HepG2 (cell line): Measurements from ENCODE around the gene MAEA. TPM values are rescaled to one million over a fixed set of nuclear protein-coding genes. Genes with fewer than 3 reads are reported as not detected.

Source experiments
- ATAC-seq: fragments of 200-7000 bp; cut with Tn5 transposase; 3 replicates; pipeline ENCODE4 v1.9.1; 2020; ENCODE audit warnings: mild to moderate bottlenecking, moderate library complexity
- BruUV-seq: library from RNA; stranded (reverse); fragments of 400-500 nt; replicated peaks from 2 replicates; lab custom pipeline; 2021; lab: Mats Ljungman, UMichigan
- CTCF ChIA-PET: fragments of 300-600 bp; formaldehyde crosslinking; extraction: SDS; loops from one replicate; lab custom pipeline; 2021; ENCODE audit warnings: low total read pairs, inconsistent platforms, low intra/inter-chr PET ratio; lab: Yijun Ruan, JAX
- POLR2A ChIA-PET: fragments of 350-600 bp; sonication (Branson Sonifier 250); formaldehyde crosslinking; loops from one replicate; lab custom pipeline; 2020; ENCODE audit warnings: antibody characterized with exemption, inconsistent platforms; lab: Yijun Ruan, JAX
- DNase-seq: peaks from one replicate; pipeline ENCODE4 v3.0.0-alpha.2; 2015; ENCODE audit warnings: low spot score
- FAIRE-seq: peaks from 3 replicates; lab custom pipeline; 2011; peaks lifted over from hg19 to GRCh38; lab: Jason Lieb, UNC
- H2AFZ ChIP-seq: one replicate; pipeline ENCODE4 v1.6.1; 2011; ENCODE audit warnings: low read length, inconsistent platforms
- H3K27ac ChIP-seq: fragments of 300-600 bp; 3 replicates; pipeline ENCODE4 v1.8.0; 2011; ENCODE audit warnings: mixed run types, mild to moderate bottlenecking, mixed read lengths, low read length, inconsistent platforms; ENCODE audit not compliant: insufficient read depth; ENCODE audit errors: extremely low read length
- H3K27me3 ChIP-seq, 2 experiments: fragments of 200-600 bp in 1 of 2; 2 replicates in 1 of 2; 3 replicates in 1 of 2; pipeline versions ENCODE4 v1.6.0 to v1.8.0; 2011; ENCODE audit warnings: low read length in 2 of 2, mild to moderate bottlenecking in 2 of 2, moderate library complexity in 2 of 2, inconsistent platforms in 1 of 2; ENCODE audit not compliant: insufficient read depth in 2 of 2, control insufficient read depth in 1 of 2
- H3K36me3 ChIP-seq, 2 experiments: fragments of 200-600 bp in 1 of 2; replicated peaks in 1 of 2; 2 replicates in 1 of 2; 3 replicates in 1 of 2; pipeline versions ENCODE4 v1.5.1 to v1.8.0; 2011; ENCODE audit warnings: low read length in 2 of 2, inconsistent platforms in 1 of 2; ENCODE audit not compliant: insufficient read depth in 2 of 2, control insufficient read depth in 1 of 2
- H3K4me1 ChIP-seq: 2 replicates; pipeline ENCODE4 v1.5.1; 2012; ENCODE audit warnings: low read length, inconsistent platforms; ENCODE audit not compliant: insufficient read depth
- H3K4me2 ChIP-seq: 2 replicates; pipeline ENCODE4 v1.6.0; 2011; ENCODE audit warnings: low read depth, low read length, inconsistent platforms
- H3K4me3 ChIP-seq, 3 experiments: fragments of 200-600 bp in 1 of 3; sonication (generic), shearing (Covaris generic) in 1 of 3; replicated peaks in 1 of 3; 2 replicates each; pipeline ENCODE4 v1.5.1; 2011 to 2016; ENCODE audit warnings: low read length in 3 of 3, inconsistent platforms in 2 of 3, low read depth in 2 of 3, mild to moderate bottlenecking in 2 of 3, control low read depth in 1 of 3, mixed read lengths in 1 of 3; ENCODE audit not compliant: insufficient read depth in 1 of 3
- H3K79me2 ChIP-seq: one replicate; pipeline ENCODE4 v1.6.1; 2011; ENCODE audit warnings: low read length, inconsistent platforms; ENCODE audit not compliant: insufficient read depth
- H3K9ac ChIP-seq: 2 replicates; pipeline ENCODE4 v1.6.0; 2011; ENCODE audit warnings: mild to moderate bottlenecking, low read depth, low read length, inconsistent platforms; ENCODE audit not compliant: insufficient read depth
- H3K9me3 ChIP-seq: 2 replicates; pipeline ENCODE4 v1.5.1; 2012; ENCODE audit warnings: mild to moderate bottlenecking, low read length
- H4K20me1 ChIP-seq: 2 replicates; pipeline ENCODE4 v1.6.0; 2011; ENCODE audit warnings: inconsistent platforms, mild to moderate bottlenecking, low read length, moderate library complexity; ENCODE audit not compliant: insufficient read depth
- MIXL1 ChIP-seq: IDR thresholded peaks from 2 replicates; pipeline ENCODE4 v1.6.1; 2016
- NR2C2 ChIP-seq: sonication (generic); formaldehyde crosslinking; IDR thresholded peaks from 2 replicates; pipeline ENCODE4 v1.4.0; 2020; ENCODE audit warnings: missing genetic modification reagents, mild to moderate bottlenecking, moderate library complexity, borderline replicate concordance
- PAF1 ChIP-seq: IDR thresholded peaks from 2 replicates; pipeline ENCODE4 v1.6.1; 2016; ENCODE audit warnings: missing genetic modification reagents, missing compliant biosample characterization
- RBFOX2 ChIP-seq: fragments of 200-400 bp; formaldehyde crosslinking; IDR thresholded peaks from 2 replicates; pipeline ENCODE4 v1.6.1; 2017; ENCODE audit warnings: low read depth, mild to moderate bottlenecking, low read length
- SKI ChIP-seq: fragments of 450-650 bp; IDR thresholded peaks from one replicate; pipeline ENCODE4 v1.6.1; 2018; ENCODE audit warnings: mild to moderate bottlenecking; ENCODE audit not compliant: partially characterized antibody
- TFDP2 ChIP-seq: sonication (generic); formaldehyde crosslinking; IDR thresholded peaks from 2 replicates; pipeline ENCODE4 v1.4.0; 2020; ENCODE audit warnings: missing genetic modification reagents
- THAP7 ChIP-seq: sonication (generic); formaldehyde crosslinking; IDR thresholded peaks from 2 replicates; pipeline ENCODE4 v1.8.1; 2023; ENCODE audit warnings: mild to moderate bottlenecking, missing genetic modification reagents
- ZNF512B ChIP-seq: sonication (generic); formaldehyde crosslinking; IDR thresholded peaks from 2 replicates; pipeline ENCODE4 v1.5.1; 2020; ENCODE audit warnings: missing genetic modification reagents, mild to moderate bottlenecking, borderline replicate concordance
- ZNF879 ChIP-seq: sonication (generic); formaldehyde crosslinking; IDR thresholded peaks from 2 replicates; pipeline ENCODE4 v1.8.1; 2023; ENCODE audit warnings: missing genetic modification reagents
- ZSCAN22 ChIP-seq: sonication (generic); formaldehyde crosslinking; IDR thresholded peaks from 2 replicates; pipeline ENCODE4 v1.4.0; 2020; ENCODE audit warnings: mild to moderate bottlenecking, missing genetic modification reagents
- ZSCAN25 ChIP-seq: sonication (generic); formaldehyde crosslinking; IDR thresholded peaks from 2 replicates; pipeline ENCODE4 v1.8.0; 2022; ENCODE audit warnings: mild to moderate bottlenecking, missing genetic modification reagents
- WGBS: methylation state at CpG from one replicate; pipeline ENCODE4 v1.1.6; 2017; ENCODE audit warnings: low lambda C conversion rate; 5-methylcytosine and 5-hydroxymethylcytosine counted together
- in situ Hi-C: cut with HindIII; loops from 2 replicates; pipeline ENCODE4 v1.10.0; 2017; ENCODE audit warnings: low pct_unique_long_range_greater_than_20kb; ENCODE audit not compliant: extremely low pct_ligation_motif_present
- intact Hi-C: fragments of 100-400 bp; cut with micrococcal nuclease; formaldehyde crosslinking; loops from one replicate; pipeline ENCODE4 v1.10.0; 2022; ENCODE audit not compliant: unreplicated experiment
- polyA plus RNA-seq, 8 experiments: library from polyadenylated mRNA; depleted of rRNA in 3 of 8; stranded (reverse) in 7 of 8; unstranded in 1 of 8; fragments of >200 nt; fragmentation: Illumina TruSeq in 4 of 8; extraction: Trizol in 4 of 8; gene quantifications; 2 replicates each; pipeline versions ENCODE4 v1.2.1 to v1.2.3, GENCODE V29; 2011 to 2016; ENCODE audit warnings: low read depth in 4 of 8, missing spikeins in 1 of 8, mixed read lengths in 1 of 8; ENCODE audit not compliant: insufficient read depth in 1 of 8
- total RNA-seq, 5 experiments: library from RNA; depleted of rRNA; stranded (reverse); fragments of >200 nt; fragmentation: Illumina TruSeq; extraction: Trizol; gene quantifications; 2 replicates each; pipeline ENCODE4 v1.2.3, GENCODE V29; 2016; ENCODE audit warnings: low read depth in 1 of 5
- TF ChIP-seq, protein P1 (sequence below): sonication (generic); formaldehyde crosslinking; IDR thresholded peaks from 2 replicates; pipeline ENCODE4 v1.4.0; 2020; ENCODE audit warnings: missing genetic modification reagents

Gene MAEA
- total and polyA plus RNA-seq, 2 of the 13 experiments (the other 11 are each of a cell fraction or from before 2014, with no cell fraction given), result 52.0 to 57.1 TPM

DNA sequence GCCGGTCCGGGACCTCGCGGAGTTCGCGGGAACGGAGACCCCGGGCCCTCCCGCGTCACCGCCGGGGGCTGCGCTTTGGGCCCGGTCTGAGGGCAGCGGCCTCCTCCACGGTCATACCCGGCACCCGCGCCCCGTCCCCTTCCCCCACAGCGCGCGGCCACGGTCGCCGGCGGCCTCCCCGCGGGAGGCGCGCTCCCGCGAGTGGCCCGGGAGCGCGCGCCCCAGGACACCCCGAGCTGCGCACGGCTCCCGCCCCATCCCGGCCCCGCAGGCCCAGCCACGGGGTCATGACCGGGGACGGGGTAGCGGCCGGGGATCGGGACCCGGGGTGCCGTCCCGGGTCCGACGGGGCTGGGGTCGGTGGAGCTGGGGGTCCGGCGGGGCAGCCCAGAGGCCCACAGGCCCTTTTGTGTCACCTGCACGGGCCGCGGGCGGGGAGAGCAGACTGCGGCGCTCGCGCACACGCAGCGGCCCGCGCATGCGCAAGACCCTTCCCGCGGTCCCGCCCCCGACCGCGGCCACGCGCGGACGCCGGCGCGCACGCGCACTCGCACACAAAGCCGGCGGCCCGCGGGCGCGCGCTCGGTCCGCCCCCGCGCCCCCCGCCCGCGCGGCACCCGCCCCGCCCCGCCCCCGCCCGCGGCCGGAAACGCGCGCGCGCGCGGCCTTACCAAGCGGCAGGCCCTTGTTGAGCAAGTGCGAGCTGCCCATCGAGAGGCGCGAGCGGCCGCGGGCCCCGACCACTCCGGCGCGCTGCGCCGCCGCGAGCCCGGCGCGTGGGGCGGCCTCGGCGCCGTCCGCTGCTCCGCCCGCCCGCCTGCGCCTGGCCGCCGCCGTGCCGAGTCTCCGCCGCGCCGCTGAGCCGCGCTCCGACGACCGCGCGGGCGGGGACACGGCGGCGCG lies 41.2 kb upstream of the MAEA start, which contains the start of gene CTBP1:
Gene CTBP1, minus strand, starts transcription at position 886 of the 903 bp plus-strand sequence. CDS start 7,799 bp downstream, outside the sequence.
- H3K27ac ChIP-seq, result peak within 1 kb of the TSS; percentile 91
- intact Hi-C loops, result loop anchor here (1.0 to 2.0 kb wide), 2 partner anchors 76 to 99 kb away; partner anchors contain the start of genes SPON2 and UVSSA
- peak; percentile 7 for ATAC-seq
- peaks cover 7% of the 10 kb centered on the region; the same call in 1 of the 2 replicates for H3K9me3 ChIP-seq
- in situ Hi-C loops, result no loop called here
- no peaks in the 10 kb centered on the region for H3K27me3 ChIP-seq
- peak within 1 kb of the TSS; percentile 87 to 95 (median 89) for H3K4me3 ChIP-seq
- H3K9ac ChIP-seq, result peak within 1 kb of the TSS; percentile 97
- no peak for FAIRE-seq
- ChIA-PET CTCF (no interaction called here), POLR2A (interaction anchor here (0.9 to 4.1 kb wide), 7 partner anchors 16 to 255 kb away, joined by 3 to 43 read pairs (median 14); partner anchors contain the start of genes MAEA, SLC26A1, SPON2 and UVSSA)
- peaks cover 62% of the 10 kb centered on the region for H3K4me1 ChIP-seq
- no TSS peak for BruUV-seq
- peak within 1 kb of the TSS; percentile 93 for H3K4me2 ChIP-seq
- DNase-seq, result peak; percentile 51
- H3K36me3 ChIP-seq, result peaks cover 2% of the 10 kb centered on the region in 2 experiments; a peak in 3 of 5 replicates
- peaks cover 38% of the 10 kb centered on the region for H4K20me1 ChIP-seq
- 3% methylated on average over 21 of the region's 163 CpGs for WGBS
- H2AFZ ChIP-seq, result no peak within 1 kb of the TSS
- H3K79me2 ChIP-seq, result peaks cover 62% of the 10 kb centered on the region
- TF ChIP-seq, protein P1, sequence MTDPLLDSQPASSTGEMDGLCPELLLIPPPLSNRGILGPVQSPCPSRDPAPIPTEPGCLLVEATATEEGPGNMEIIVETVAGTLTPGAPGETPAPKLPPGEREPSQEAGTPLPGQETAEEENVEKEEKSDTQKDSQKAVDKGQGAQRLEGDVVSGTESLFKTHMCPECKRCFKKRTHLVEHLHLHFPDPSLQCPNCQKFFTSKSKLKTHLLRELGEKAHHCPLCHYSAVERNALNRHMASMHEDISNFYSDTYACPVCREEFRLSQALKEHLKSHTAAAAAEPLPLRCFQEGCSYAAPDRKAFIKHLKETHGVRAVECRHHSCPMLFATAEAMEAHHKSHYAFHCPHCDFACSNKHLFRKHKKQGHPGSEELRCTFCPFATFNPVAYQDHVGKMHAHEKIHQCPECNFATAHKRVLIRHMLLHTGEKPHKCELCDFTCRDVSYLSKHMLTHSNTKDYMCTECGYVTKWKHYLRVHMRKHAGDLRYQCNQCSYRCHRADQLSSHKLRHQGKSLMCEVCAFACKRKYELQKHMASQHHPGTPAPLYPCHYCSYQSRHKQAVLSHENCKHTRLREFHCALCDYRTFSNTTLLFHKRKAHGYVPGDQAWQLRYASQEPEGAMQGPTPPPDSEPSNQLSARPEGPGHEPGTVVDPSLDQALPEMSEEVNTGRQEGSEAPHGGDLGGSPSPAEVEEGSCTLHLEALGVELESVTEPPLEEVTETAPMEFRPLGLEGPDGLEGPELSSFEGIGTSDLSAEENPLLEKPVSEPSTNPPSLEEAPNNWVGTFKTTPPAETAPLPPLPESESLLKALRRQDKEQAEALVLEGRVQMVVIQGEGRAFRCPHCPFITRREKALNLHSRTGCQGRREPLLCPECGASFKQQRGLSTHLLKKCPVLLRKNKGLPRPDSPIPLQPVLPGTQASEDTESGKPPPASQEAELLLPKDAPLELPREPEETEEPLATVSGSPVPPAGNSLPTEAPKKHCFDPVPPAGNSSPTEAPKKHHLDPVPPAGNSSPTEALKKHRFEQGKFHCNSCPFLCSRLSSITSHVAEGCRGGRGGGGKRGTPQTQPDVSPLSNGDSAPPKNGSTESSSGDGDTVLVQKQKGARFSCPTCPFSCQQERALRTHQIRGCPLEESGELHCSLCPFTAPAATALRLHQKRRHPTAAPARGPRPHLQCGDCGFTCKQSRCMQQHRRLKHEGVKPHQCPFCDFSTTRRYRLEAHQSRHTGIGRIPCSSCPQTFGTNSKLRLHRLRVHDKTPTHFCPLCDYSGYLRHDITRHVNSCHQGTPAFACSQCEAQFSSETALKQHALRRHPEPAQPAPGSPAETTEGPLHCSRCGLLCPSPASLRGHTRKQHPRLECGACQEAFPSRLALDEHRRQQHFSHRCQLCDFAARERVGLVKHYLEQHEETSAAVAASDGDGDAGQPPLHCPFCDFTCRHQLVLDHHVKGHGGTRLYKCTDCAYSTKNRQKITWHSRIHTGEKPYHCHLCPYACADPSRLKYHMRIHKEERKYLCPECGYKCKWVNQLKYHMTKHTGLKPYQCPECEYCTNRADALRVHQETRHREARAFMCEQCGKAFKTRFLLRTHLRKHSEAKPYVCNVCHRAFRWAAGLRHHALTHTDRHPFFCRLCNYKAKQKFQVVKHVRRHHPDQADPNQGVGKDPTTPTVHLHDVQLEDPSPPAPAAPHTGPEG (CRISPR knock-in tag), result peak; percentile 98
- peak; percentile 61 for TF ChIP-seq TFDP2 (CRISPR knock-in tag)
- no peak for TF ChIP-seq ZNF512B
- TF ChIP-seq ZNF879 (CRISPR knock-in tag), result no peak
- TF ChIP-seq MIXL1 (CRISPR knock-in tag), result no peak
- TF ChIP-seq RBFOX2, result peak; percentile 79
- 0 out of 2 replicates have a peak, but pooled peaks have one; percentile 31 for TF ChIP-seq NR2C2
- no peak for TF ChIP-seq PAF1 (CRISPR knock-in tag)
- no peak for TF ChIP-seq THAP7 (CRISPR knock-in tag)
- TF ChIP-seq SKI, result peak; percentile 6
- peak; percentile 94 for TF ChIP-seq ZSCAN22
- TF ChIP-seq ZSCAN25, result no peak
